SK-N-MC (cell line): ENCODE measurements around the gene C4orf50.

ENCODE experiments used
- EZH2 ChIP-seq: fragments of 200-600 bp; sonication (generic); IDR thresholded peaks from one replicate; pipeline ENCODE4 v1.6.1; 2017; ENCODE audit warnings: antibody characterized with exemption
- FOXP2 ChIP-seq: optimal IDR thresholded peaks from 2 replicates; pipeline ENCODE3; 2011; ENCODE audit warnings: mild to moderate bottlenecking, moderate library complexity; ENCODE audit not compliant: insufficient read depth; ENCODE audit errors: extremely low read length, control extremely low read depth
- POLR2AphosphoS5 ChIP-seq: IDR thresholded peaks from 2 replicates; pipeline ENCODE4 v1.6.1; 2012; ENCODE audit warnings: mild to moderate bottlenecking, low read depth, low read length, borderline replicate concordance

GRCh38 chr4:5928844-5929420, 89.3 kb downstream of the C4orf50 start:
- TF ChIP-seq POLR2AphosphoS5 (no peak), EZH2 (no peak), FOXP2 (no peak)
